ENCODE results near the gene C10orf143.

C10orf143 gene

DNA sequence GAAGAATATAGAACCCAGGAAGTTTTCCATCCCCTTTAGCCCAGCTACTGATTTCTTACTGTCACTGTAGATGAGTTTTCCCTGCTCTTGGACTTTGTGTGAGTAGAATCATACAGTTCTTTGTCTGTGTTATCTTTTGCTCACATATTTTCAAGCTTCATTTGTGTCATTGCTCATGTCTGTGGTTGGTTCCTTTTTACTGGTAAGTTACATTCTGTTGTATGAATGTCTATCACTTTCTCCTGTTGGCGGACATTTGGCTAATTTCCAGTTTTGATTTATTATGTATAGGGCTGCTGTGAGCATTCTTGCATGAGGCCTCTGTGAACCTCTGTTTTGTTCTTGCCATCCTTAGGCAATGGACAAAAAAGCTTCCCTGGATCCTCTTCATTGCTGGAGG is 30.8 kb upstream of the C10orf143 start:
- Histone ChIP-seq H3K4me1 (ENCODE audit: control insufficient read depth, insufficient read depth, low read length) (peaks cover 21% of the 10 kb centered on the region; the same call in 1 of the 2 replicates), H3K36me3 (ENCODE audit: control insufficient read depth in 2 of 2, insufficient read depth in 1 of 2, low read length in 2 of 2) (peaks cover 7 to 33% of the 10 kb centered on the region in 2 experiments; a peak in 2 of 3 replicates), H3K4me3 (ENCODE audit: low read depth, low read length) (no peak overlapping the region), H3K9me3 (ENCODE audit: control insufficient read depth, insufficient read depth, low read depth, low read length) (no peaks in the 10 kb centered on the region), H3K27ac (ENCODE audit: extremely low read depth, low read depth, low read length) (no peak overlapping the region)
- TF ChIP-seq INSM2 (tag by site-specific recombination; IDR thresholded peaks at IDR 0.05) (no peak), ZNF776 (tag by site-specific recombination; IDR thresholded peaks at IDR 0.05; ENCODE audit: borderline replicate concordance) (no peak), ZNF366 (tag by site-specific recombination; conservative IDR thresholded peaks at IDR 0.05) (no peak), OSR2 (tag by site-specific recombination; IDR thresholded peaks at IDR 0.05) (no peak), ZNF561 (tag by site-specific recombination; IDR thresholded peaks at IDR 0.05; ENCODE audit: borderline replicate concordance) (no peak)
- TF ChIP-seq, protein P1, sequence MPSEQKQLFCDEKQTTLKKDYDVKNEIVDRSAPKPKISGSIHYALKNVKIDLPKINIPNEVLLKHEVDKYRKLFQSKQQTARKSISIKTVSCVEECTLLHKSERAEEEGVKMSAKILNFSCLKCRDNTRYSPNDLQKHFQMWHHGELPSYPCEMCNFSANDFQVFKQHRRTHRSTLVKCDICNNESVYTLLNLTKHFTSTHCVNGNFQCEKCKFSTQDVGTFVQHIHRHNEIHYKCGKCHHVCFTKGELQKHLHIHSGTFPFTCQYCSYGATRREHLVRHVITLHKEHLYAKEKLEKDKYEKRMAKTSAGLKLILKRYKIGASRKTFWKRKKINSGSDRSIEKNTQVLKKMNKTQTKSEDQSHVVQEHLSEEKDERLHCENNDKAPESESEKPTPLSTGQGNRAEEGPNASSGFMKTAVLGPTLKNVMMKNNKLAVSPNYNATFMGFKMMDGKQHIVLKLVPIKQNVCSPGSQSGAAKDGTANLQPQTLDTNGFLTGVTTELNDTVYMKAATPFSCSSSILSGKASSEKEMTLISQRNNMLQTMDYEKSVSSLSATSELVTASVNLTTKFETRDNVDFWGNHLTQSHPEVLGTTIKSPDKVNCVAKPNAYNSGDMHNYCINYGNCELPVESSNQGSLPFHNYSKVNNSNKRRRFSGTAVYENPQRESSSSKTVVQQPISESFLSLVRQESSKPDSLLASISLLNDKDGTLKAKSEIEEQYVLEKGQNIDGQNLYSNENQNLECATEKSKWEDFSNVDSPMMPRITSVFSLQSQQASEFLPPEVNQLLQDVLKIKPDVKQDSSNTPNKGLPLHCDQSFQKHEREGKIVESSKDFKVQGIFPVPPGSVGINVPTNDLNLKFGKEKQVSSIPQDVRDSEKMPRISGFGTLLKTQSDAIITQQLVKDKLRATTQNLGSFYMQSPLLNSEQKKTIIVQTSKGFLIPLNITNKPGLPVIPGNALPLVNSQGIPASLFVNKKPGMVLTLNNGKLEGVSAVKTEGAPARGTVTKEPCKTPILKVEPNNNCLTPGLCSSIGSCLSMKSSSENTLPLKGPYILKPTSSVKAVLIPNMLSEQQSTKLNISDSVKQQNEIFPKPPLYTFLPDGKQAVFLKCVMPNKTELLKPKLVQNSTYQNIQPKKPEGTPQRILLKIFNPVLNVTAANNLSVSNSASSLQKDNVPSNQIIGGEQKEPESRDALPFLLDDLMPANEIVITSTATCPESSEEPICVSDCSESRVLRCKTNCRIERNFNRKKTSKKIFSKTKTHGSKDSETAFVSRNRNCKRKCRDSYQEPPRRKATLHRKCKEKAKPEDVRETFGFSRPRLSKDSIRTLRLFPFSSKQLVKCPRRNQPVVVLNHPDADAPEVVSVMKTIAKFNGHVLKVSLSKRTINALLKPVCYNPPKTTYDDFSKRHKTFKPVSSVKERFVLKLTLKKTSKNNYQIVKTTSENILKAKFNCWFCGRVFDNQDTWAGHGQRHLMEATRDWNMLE (tag by site-specific recombination; conservative IDR thresholded peaks at IDR 0.05; ENCODE audit: low read depth), result no peak
- TF ChIP-seq, protein P2, sequence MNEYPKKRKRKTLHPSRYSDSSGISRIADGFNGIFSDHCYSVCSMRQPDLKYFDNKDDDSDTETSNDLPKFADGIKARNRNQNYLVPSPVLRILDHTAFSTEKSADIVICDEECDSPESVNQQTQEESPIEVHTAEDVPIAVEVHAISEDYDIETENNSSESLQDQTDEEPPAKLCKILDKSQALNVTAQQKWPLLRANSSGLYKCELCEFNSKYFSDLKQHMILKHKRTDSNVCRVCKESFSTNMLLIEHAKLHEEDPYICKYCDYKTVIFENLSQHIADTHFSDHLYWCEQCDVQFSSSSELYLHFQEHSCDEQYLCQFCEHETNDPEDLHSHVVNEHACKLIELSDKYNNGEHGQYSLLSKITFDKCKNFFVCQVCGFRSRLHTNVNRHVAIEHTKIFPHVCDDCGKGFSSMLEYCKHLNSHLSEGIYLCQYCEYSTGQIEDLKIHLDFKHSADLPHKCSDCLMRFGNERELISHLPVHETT (tag by site-specific recombination; IDR thresholded peaks at IDR 0.05), result no peak
- ChIA-PET CTCF (interaction anchor here (1.4 to 2.1 kb wide), 2 partner anchors 14 to 32 kb away, joined by 5 to 12 read pairs; no protein-coding TSS in a partner anchor), POLR2A (interaction anchor here (1.6 kb wide), 1 partner anchor 30 kb away, joined by 5 read pairs; the partner anchor contains the start of gene C10orf143)

- POLR2A ChIA-PET, result no interaction called here
- Histone ChIP-seq H3K9me3 (ENCODE audit: control insufficient read depth, insufficient read depth, low read depth, low read length) (no peaks in the 10 kb centered on the region), H3K27ac (ENCODE audit: extremely low read depth, low read depth, low read length) (no peak overlapping the region), H3K4me1 (ENCODE audit: control insufficient read depth, insufficient read depth, low read length) (peaks cover 21% of the 10 kb centered on the region; the same call in 1 of the 2 replicates), H3K4me3 (ENCODE audit: low read depth, low read length) (no peak overlapping the region), H3K36me3 (ENCODE audit: control insufficient read depth in 2 of 2, insufficient read depth in 1 of 2, low read length in 2 of 2) (peaks cover 7 to 28% of the 10 kb centered on the region in 2 experiments; a peak in 2 of 3 replicates)
- CTCF ChIA-PET, result interaction anchor here (1.4 to 2.1 kb wide), 2 partner anchors 13 to 32 kb away, joined by 5 to 12 read pairs; no protein-coding TSS in a partner anchor
- TF ChIP-seq ZNF121 (tag by site-specific recombination; IDR thresholded peaks at IDR 0.05), result peak; percentile 84
- TF ChIP-seq, protein P3, sequence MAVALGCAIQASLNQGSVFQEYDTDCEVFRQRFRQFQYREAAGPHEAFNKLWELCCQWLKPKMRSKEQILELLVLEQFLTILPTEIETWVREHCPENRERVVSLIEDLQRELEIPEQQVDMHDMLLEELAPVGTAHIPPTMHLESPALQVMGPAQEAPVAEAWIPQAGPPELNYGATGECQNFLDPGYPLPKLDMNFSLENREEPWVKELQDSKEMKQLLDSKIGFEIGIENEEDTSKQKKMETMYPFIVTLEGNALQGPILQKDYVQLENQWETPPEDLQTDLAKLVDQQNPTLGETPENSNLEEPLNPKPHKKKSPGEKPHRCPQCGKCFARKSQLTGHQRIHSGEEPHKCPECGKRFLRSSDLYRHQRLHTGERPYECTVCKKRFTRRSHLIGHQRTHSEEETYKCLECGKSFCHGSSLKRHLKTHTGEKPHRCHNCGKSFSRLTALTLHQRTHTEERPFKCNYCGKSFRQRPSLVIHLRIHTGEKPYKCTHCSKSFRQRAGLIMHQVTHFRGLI (tag by site-specific recombination; IDR thresholded peaks at IDR 0.05), result peak; percentile 29; the same call in 1 of the 2 replicates
- no peak for TF ChIP-seq ZNF391 (tag by site-specific recombination; IDR thresholded peaks at IDR 0.05; ENCODE audit: borderline replicate concordance, low read depth)
Measured at GRCh38 chr10:130141038-130141437, 30.4 kb upstream of the C10orf143 start.

Data from HEK293 (cell line).